DMS153 treated with DMSO at 0.1 percent for 48 hours (cell line): ENCODE results near the gene RNFT1.
"Not testable (repeated sequence)": the region's sequence is repeated elsewhere in the genome, so short reads cannot be mapped to it uniquely, and the experiment has no call there.

Experiments used
- DNase-seq: peaks from one replicate; lab custom pipeline; 2025; ENCODE audit not compliant: unreplicated experiment; lab: John Stamatoyannopoulos, UW

Gene RNFT1

DNA sequence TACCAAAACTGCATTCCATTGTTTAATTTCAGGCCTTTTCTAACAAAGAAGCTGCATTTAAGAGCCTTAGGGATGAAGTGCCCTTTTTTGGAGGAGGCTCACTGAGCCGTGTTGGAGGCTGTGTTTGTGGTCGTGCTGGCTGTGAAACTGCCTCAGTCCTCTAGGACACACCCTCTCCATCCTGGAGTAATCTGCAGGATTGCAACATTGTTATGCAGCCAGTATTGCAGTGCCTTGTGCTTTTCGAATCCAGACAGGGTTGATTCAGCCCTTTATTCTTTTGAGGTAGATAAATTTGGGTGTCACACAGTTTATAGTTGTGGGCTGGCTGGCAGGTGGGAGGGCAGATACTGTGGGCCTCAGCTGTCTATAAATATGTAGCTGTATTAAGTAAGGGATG is 33.8 kb downstream of the RNFT1 start:
- DNase-seq: not testable (repeated sequence)

DNA sequence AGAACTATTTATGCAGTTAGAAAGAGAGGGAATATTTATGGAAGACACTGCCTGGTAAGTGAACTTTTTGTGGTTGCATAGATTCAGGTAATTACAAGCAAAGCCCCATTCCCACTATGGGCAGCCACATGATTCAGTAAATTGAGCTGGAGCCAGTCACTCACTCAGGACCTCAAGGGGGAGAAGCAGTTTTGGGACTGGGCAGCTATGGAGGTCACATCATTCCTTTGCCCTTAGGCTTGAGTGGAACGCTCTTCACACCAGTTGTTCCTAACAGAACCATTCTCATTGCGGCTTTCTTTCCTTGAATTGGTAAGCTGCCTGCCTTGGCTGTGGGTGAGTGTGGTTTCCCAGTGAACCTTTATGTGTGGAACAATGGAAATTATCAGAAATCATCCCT is 34.4 kb downstream of the RNFT1 start:
- DNase-seq: not testable (repeated sequence)

DNA sequence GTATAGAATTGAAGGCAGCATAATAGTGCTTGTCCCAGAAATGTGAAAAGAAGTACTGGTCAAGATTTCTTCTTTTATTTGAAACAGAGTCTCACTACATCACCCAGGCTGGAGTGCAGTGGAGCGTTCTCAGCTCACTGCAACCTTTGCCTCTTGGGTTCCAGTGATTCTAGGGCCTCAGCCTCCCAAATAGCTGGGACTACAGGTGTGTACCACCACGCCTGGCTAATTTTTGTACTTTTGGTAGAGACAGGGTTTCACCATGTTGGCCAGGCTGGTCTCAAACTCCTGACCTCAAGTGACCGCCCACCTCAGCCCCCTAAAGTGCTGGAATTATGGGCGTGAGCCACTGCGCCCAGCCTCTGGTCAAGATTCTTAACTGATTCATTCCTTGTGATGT is 43.9 kb downstream of the RNFT1 start:
- DNase-seq: not testable (repeated sequence)

DNA sequence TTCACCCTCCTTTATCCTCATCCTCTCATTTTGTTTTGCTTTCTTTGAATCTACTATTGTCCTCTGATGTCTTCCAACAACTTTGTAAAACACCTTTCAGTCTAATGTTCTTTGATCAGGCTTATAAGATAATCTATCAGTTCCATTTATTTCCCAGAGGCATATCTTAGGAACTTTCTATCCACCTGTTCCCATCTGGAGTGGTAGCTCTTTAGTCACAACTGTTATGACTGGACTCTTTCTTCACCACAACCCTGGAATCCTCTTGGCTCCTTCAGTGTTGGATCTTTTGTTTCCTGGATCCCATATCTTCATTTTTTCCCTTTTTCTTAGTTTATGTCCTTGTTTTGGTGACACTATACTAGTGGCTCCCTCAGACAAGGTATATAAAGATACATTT is 48.1 kb downstream of the RNFT1 start:
- DNase-seq: no peak

DNA sequence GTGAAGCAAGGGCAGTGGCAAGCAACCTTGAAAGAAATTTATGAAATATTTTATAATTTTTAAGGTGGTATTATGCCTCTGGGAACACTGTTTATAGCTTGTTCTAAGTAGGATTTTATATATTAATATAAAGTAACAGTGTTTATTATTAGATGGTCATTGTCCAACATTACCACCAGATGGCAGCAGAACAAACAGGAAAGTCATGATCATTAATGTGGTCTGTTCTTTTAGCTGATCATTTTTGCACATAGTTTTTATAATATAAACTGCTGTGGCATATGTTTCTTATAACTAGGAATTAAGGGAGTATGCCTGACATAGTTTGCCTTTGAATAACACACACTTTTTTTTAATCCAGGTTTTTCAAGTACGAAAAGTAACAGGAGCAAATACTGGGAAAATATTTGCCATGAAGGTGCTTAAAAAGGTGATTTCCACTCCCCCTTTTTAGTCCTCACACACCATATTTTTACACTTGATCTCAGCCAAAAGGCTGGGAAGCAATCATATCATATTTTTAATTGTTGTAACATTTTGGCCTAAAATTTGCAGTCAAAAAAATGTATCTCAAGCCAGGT is 50.2 kb downstream of the RNFT1 start:
- DNase-seq: peak; percentile 46

DNA sequence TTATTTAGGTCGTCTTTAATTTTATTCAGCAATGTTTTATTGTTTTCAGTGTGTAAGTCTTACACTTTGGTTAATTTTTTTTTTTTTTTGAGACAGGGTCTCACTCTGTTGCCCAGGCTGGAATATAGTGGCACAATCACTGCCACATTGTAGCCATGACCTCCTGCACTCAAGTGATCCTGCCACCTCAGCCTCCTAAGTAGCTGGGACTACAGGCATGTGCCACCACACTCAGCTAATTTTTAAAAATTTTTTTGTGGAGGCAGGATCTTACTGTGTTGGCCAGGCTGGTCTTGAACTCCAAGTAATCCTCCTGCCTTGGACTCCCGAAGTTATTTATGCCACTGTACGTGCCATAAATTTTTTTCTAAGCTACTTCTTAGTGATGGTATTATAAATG is 57.1 kb downstream of the RNFT1 start:
- no peak for DNase-seq

DNA sequence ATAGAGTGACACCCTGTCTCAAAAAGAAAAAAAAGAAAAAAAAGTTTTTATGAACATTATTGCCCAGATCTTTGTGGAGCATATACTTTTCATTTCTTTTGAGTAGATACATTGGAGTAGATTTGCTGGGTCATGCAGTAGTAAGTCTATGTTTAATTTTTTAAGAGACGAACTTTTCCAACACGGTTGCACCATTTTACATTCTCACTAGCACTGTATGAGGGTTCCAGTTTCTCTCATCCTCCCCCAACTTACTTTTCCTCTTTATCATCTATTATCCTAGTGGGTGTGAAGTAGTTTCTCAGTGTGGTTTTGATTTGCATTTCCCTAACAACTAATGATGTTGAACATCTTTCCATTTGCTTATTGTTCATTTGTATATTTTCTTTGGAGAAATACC is 61.1 kb downstream of the RNFT1 start:
- DNase-seq: no peak
